Panc1 (cell line): ENCODE results near the gene MYO6. TPM values are rescaled to one million over a fixed set of nuclear protein-coding genes. Genes with fewer than 3 reads are reported as not detected.
"Not testable (repeated sequence)": the region's sequence is repeated elsewhere in the genome, so short reads cannot be mapped to it uniquely, and the experiment has no call there.

Experiments
- ATAC-seq: fragments of 200-7000 bp; cut with Tn5 transposase; 2 replicates; pipeline ENCODE4 v1.9.1; 2020; ENCODE audit warnings: mild to moderate bottlenecking, moderate library complexity
- BruUV-seq: library from RNA; stranded (reverse); fragments of 400-500 nt; replicated peaks from 2 replicates; lab custom pipeline; 2021; lab: Mats Ljungman, UMichigan
- CTCF ChIA-PET: fragments of 300-600 bp; sonication (Branson Sonifier 250); formaldehyde crosslinking; loops from one replicate; lab custom pipeline; 2022; ENCODE audit warnings: antibody characterized with exemption; lab: Charles Lee
- POLR2A ChIA-PET: fragments of 300-600 bp; sonication (Branson Sonifier 250); formaldehyde crosslinking; loops from one replicate; lab custom pipeline; 2022; ENCODE audit warnings: antibody characterized with exemption; lab: Charles Lee
- DNase-seq: peaks from one replicate; pipeline ENCODE4 v3.0.0-alpha.2; 2010; ENCODE audit warnings: low read depth, low spot score
- H3K27ac ChIP-seq: 2 replicates; pipeline ENCODE4 v1.5.1; 2011; ENCODE audit warnings: mild to moderate bottlenecking, low read length, inconsistent platforms
- H3K27me3 ChIP-seq: fragments of 200-500 bp; sonication (Bioruptor generic); 2 replicates; pipeline ENCODE4 v1.6.0; 2014; ENCODE audit warnings: low read length, inconsistent platforms; ENCODE audit not compliant: control insufficient read depth, insufficient read depth
- H3K36me3 ChIP-seq: fragments of 200-500 bp; sonication (Bioruptor generic); 2 replicates; pipeline ENCODE4 v1.5.1; 2014; ENCODE audit warnings: inconsistent platforms, mild to moderate bottlenecking, low read length, moderate library complexity; ENCODE audit not compliant: control insufficient read depth, insufficient read depth
- H3K4me1 ChIP-seq: 2 replicates; pipeline ENCODE4 v1.5.1; 2011; ENCODE audit warnings: inconsistent platforms, mild to moderate bottlenecking, low read length, moderate library complexity; ENCODE audit not compliant: control insufficient read depth, insufficient read depth
- H3K4me3 ChIP-seq, 2 experiments: 2 replicates each; pipeline ENCODE4 v1.5.1; 2011 to 2012; ENCODE audit warnings: low read depth in 2 of 2, low read length in 2 of 2, mild to moderate bottlenecking in 2 of 2, inconsistent platforms in 1 of 2, moderate library complexity in 1 of 2
- H3K9me3 ChIP-seq: fragments of 200-500 bp; sonication (Bioruptor generic); 2 replicates; pipeline ENCODE4 v1.5.1; 2014; ENCODE audit warnings: low read depth, mild to moderate bottlenecking, inconsistent platforms, low read length, moderate library complexity; ENCODE audit not compliant: control insufficient read depth, insufficient read depth
- CTCF ChIP-seq: fragments of 450-650 bp; IDR thresholded peaks from 2 replicates; pipeline ENCODE4 v1.5.1; 2017; ENCODE audit warnings: mild to moderate bottlenecking
- POLR2AphosphoS5 ChIP-seq: IDR thresholded peaks from 2 replicates; pipeline ENCODE4 v1.6.1; 2012; ENCODE audit warnings: mild to moderate bottlenecking, low read depth, low read length, moderate library complexity
- SIN3A ChIP-seq: IDR thresholded peaks from 2 replicates; pipeline ENCODE4 v1.6.1; 2012; ENCODE audit warnings: low read depth, mild to moderate bottlenecking, low read length, moderate library complexity, borderline replicate concordance; ENCODE audit not compliant: insufficient read depth
- TCF7L2 ChIP-seq: IDR thresholded peaks from 2 replicates; pipeline ENCODE4 v1.6.1; 2011; ENCODE audit warnings: mild to moderate bottlenecking, low read depth, low read length, inconsistent platforms
- in situ Hi-C: cut with HindIII; loops from 2 replicates; pipeline ENCODE4 v1.10.0; 2016; ENCODE audit warnings: low sequenced_read_pairs, low pct_unique_long_range_greater_than_20kb
- intact Hi-C: fragments of 100-400 bp; cut with micrococcal nuclease; formaldehyde crosslinking; loops from one replicate; pipeline ENCODE4 v1.10.0; 2022; ENCODE audit not compliant: unreplicated experiment
- total RNA-seq: library from RNA; stranded (reverse); gene quantifications from one replicate; pipeline ENCODE4 v1.2.1, GENCODE V29; 2021; ENCODE audit not compliant: unreplicated experiment
- TF ChIP-seq, protein P1 (sequence below), 2 experiments: IDR thresholded peaks; 2 replicates each; pipeline ENCODE4 v1.6.1; 2011 to 2012; ENCODE audit warnings: low read depth in 2 of 2, control low read depth in 1 of 2, low read length in 1 of 2, mild to moderate bottlenecking in 1 of 2, moderate library complexity in 1 of 2; ENCODE audit not compliant: insufficient read depth in 1 of 2

MYO6 gene
- total RNA-seq, 1 experiment from 2014 or later = 52.3 TPM

GRCh38 chr6:75905129-75905528, 156.1 kb downstream of the MYO6 start:
- H3K9me3 ChIP-seq, ATAC-seq, POLR2A ChIA-PET, BruUV-seq, intact Hi-C loops, H3K4me1 ChIP-seq, H3K36me3 ChIP-seq, in situ Hi-C loops, H3K4me3 ChIP-seq, H3K27ac ChIP-seq, H3K27me3 ChIP-seq, DNase-seq, CTCF ChIA-PET: not testable (repeated sequence)

DNA sequence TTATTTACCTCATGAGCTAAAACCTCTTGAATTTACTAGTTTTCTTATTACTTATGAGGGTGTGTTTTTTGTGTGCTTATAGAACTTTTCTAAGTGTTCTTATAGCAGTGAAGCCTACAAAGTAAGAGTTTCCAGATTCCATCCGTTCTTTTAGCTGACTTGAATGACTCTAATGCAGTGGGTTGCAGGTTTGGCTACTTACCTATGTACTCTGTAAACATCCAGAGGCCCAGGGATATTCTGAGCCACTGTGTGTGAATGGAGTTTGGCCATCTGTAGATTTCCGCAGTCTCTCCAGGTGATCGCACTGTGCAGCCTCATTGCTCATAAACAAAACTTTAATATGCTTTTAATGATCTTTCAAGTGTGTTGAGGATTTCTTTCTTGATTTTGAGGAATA, 157.8 kb downstream of the MYO6 start:
- CTCF ChIA-PET = no interaction called here
- DNase-seq = no peak
- H3K27ac ChIP-seq = no peak overlapping the region

GRCh38 chr6:75907444-75907843, 158.4 kb downstream of the MYO6 start:
- H3K4me3 ChIP-seq = no peak overlapping the region
- no peaks in the 10 kb centered on the region for H3K9me3 ChIP-seq
- ChIA-PET CTCF (no interaction called here), POLR2A (no interaction called here)
- ATAC-seq (no peak), DNase-seq (no peak)
- no peak overlapping the region for H3K27ac ChIP-seq
- in situ Hi-C loops (no loop called here), intact Hi-C loops (no loop called here)
- no peaks in the 10 kb centered on the region for H3K4me1 ChIP-seq
- BruUV-seq = no TSS peak
- H3K36me3 ChIP-seq = no peaks in the 10 kb centered on the region
- H3K27me3 ChIP-seq = no peaks in the 10 kb centered on the region
- TF ChIP-seq CTCF (no peak), POLR2AphosphoS5 (no peak), TCF7L2 (no peak)
- TF ChIP-seq, protein P1, sequence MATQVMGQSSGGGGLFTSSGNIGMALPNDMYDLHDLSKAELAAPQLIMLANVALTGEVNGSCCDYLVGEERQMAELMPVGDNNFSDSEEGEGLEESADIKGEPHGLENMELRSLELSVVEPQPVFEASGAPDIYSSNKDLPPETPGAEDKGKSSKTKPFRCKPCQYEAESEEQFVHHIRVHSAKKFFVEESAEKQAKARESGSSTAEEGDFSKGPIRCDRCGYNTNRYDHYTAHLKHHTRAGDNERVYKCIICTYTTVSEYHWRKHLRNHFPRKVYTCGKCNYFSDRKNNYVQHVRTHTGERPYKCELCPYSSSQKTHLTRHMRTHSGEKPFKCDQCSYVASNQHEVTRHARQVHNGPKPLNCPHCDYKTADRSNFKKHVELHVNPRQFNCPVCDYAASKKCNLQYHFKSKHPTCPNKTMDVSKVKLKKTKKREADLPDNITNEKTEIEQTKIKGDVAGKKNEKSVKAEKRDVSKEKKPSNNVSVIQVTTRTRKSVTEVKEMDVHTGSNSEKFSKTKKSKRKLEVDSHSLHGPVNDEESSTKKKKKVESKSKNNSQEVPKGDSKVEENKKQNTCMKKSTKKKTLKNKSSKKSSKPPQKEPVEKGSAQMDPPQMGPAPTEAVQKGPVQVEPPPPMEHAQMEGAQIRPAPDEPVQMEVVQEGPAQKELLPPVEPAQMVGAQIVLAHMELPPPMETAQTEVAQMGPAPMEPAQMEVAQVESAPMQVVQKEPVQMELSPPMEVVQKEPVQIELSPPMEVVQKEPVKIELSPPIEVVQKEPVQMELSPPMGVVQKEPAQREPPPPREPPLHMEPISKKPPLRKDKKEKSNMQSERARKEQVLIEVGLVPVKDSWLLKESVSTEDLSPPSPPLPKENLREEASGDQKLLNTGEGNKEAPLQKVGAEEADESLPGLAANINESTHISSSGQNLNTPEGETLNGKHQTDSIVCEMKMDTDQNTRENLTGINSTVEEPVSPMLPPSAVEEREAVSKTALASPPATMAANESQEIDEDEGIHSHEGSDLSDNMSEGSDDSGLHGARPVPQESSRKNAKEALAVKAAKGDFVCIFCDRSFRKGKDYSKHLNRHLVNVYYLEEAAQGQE (IDR thresholded peaks at IDR 0.05; ENCODE audit: insufficient read depth in 1 of 2, low read depth in 2 of 2, low read length in 1 of 2) = no peak

More for the DNA sequence above, 157.8 kb downstream of the MYO6 start:
- intact Hi-C loops = no loop called here
- Histone ChIP-seq H3K4me1 (no peaks in the 10 kb centered on the region), H3K4me3 (no peak overlapping the region), H3K9me3 (no peaks in the 10 kb centered on the region), H3K36me3 (no peaks in the 10 kb centered on the region), H3K27me3 (no peaks in the 10 kb centered on the region)
- TF ChIP-seq, protein P1 (IDR thresholded peaks at IDR 0.05; ENCODE audit: insufficient read depth in 1 of 2, low read depth in 2 of 2, low read length in 1 of 2) = no peak
- TF ChIP-seq CTCF = no peak
- no peak for TF ChIP-seq POLR2AphosphoS5
- no peak for TF ChIP-seq SIN3A
- in situ Hi-C loops = no loop called here
- POLR2A ChIA-PET = no interaction called here
- no peak for ATAC-seq
- no TSS peak for BruUV-seq
